ENCODE data around the gene SELENOP.
"Not testable (repeated sequence)": the region's sequence is repeated elsewhere in the genome, so short reads cannot be mapped to it uniquely, and the experiment has no call there.

The SELENOP gene

DNA sequence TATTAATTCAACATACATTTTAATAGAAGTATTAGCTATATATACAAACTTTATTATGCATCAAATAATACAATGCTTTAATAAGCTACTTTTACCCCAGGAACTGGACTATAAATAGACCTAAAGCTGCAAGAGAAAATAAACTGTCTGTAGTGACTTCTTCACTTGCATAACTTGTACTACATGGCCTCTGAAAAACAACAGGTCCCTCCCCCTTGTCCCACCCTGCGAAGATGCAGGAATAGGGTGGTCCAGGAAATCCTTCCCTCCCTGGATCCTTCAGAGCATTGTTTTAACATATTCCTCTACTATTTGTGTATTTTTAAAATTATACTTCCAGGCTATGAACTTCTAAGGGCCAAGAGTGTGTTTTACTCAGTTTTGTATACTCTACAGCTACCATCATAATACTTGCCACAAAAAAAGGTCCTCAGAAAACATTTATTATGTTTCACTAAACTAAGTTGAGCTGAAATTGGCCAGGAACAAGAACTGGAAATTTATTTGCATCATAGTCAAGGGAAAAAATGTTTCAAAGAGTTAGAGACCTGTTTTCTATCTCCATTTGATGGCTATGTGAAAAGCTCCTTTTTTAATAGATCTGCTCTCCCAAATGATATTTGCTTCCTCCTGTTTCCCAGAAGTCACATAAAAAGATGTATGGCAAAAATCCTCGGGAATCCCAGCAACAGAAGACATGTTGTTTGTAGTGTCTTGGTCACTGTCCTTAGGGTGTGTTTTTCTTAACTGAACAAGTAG lies 15.2 kb upstream of the SELENOP start:
- no peak for DNase-seq

DNA sequence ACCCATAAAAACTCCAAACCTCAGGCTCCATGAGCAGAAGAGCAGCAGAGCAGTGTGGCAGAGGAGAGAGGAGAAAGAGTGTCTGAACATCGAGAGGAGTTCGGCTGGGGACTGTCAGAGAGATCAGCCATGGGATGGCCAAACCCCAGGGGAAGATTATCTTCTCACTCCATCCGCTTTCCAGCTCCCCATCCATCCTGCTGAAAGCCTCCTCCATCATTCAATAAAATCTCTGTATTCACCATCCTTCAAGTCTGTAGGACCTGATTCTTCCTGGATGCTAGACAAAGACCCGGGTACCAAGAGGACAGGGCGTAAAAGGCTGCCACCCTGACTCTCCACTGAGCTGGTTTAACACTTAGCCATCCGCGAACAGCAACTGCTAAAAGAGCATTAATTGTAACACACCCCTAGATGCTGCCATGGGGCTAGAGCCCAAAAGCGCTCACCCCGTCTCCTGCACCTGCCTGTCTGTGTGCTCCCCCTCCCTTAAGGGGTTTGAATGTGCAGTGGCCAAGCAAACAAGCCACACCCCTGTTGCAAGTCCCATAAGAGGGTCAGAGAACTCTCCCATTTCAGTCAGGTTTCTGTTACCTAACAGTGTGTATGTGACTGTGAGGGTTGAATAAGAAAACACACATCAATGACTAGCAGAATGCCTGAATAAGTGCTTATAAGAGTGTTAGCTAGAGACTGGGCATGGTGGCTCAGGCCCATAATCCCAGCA lies 13.9 kb upstream of the SELENOP start:
- no peak for DNase-seq

DNA sequence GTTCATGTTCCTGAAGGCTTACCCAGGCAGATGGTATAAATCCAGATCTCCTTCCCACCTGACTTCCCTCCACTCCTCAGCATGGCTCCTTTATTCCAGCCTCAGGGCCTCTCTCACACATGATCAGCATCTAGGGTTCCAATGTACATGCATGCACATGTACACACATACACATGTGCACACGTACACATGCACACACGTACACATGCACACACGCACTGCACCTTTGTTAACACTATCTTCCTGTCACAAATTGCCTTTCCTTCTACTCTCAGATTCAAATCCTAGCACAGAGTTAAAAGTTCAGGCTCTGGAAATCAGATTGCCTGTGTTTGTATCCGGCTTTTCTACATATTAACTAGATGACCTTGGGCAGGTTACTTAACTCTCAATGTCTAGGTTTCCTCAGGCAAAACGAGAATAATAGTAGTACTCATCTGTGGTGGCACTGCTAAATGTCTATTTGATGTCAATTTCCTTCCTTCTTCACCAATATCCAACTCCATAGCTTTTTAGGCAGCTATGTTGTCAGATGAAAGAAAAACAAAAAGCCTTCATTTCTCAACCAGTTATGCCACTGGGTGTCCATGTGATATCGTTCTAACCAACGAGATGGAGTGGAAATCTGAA lies 12.8 kb upstream of the SELENOP start:
- DNase-seq: no peak

DNA sequence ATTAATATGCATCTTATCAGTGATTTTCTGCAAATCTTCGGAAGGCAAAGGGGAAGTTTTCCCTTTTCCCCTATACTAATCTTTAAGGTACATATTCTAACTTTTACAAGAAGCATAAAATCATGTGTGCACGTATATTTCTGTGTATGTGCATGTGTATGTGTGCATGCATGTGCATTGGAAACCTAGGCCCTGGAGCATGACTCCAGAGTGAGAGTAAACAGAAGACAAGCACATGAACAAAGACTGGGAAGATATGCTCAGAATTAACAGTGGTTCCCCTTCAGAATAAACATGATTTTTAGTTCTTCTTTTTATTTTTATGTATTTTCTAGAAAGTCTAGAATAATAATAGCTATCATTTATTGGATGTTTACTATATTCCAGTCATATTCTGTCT lies 10.9 kb upstream of the SELENOP start:
- DNase-seq: no peak

DNA sequence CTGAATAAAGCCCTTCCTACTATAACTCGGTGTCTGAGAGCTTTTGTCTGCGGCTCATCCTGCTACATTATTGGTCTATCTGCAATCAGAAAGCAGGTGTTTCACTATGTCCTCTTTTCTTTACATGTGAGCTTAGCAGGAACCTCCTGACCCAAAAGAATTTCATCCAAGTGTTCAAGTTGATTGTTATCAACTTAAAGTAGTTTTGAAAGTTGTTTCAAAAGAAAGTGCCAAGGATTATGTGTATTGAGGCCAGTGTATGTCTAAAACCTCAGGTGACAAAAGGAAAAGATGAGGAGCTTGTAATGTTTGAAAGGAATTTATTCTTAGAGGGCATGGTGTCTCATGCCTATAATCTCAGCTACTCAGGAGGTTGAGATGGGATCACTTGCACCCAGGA lies 8.1 kb upstream of the SELENOP start:
- no peak for DNase-seq

DNA sequence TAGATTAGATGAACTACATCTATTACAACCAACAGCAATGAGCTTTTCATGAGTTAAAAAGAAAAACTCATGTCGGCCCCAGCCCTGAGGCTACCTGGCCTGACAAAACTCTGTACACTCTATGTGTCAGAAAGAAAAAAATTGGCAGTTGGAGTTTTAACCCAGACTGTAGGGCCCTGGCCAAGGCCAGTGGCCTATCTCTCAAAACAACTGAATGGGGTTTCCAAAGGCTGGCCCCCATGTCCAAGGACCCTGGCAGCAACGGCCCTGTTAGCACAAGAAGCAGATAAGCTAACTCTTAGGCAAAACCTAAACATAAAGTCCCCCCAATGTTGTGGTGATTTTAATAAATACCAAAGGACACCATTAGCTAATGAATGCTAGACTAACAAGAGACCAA lies 4.9 kb upstream of the SELENOP start:
- not testable (repeated sequence) for DNase-seq

DNA sequence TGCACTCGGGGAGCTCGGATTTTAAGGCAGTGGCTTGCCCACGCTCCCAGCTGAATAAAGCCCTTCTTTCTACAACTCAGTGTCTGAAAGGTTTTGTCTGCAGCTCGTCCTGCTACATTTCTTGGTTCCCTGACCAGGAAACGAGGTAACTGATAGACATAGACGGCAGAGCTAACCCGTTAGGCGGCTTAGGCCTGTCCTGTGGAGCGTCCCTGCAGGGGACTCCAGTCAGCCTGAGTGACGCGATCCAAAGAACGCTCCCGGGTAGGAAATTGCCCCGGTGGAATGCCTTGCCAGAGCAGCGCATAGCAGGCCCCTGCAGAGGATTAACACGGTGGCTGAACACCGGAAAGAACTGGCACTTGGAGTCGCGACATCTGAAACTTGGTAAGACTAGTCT lies 1.8 kb upstream of the SELENOP start:
- no peak for DNase-seq

DNA sequence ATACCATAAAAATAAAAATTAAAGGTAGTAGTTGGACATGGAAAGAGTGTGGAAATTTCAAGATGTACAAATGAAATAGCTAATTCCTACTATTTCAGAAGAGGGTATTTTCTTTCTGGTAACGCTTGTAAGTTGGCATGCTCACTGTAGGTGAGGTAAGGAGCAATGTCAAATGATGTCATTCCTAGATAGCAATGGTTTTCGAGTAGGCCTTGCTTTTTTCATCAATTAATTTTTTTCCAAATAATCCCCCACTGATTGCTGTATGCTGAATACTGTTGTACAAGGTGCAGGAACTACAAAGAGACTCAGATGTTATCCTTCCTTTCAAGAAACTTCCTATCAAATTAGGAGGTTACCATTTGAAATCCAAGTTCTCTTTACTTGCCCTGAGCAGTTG lies 928 bp upstream of the SELENOP start:
- DNase-seq: no peak

DNA sequence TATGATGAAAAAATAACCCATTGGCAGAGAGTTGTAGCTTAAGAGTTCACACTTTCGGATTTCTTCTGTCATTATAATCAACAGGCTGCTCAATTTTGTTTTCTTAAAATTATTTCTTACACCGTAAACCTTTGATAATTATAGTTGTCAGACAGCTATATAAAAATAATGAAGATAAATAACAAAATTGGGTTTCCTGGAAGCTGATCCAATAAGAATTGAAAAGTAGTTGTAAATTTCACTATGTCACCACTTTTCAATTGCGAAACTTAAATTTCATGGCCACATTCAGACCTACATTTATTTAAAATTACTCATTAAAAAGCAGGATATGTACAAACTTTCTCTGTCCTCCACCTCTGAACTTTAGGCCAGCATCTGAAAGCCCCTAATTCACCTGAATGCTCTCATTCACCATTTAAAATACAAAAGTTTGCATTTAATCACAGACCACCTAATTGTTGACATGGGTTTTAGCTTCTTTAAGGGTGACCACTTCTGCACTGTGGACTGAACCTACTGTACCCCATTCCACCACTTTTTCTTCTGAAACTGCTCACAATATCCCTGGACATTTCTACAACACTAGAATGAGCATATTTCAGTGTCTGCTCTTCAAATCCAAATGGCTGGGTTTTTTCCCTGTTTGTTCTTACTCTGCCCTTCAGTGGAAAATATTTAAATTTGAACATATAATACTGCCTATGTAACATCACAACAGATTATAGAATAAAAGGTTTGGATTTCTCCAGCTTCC lies 680 bp downstream of the SELENOP start:
- no peak for DNase-seq

DNA sequence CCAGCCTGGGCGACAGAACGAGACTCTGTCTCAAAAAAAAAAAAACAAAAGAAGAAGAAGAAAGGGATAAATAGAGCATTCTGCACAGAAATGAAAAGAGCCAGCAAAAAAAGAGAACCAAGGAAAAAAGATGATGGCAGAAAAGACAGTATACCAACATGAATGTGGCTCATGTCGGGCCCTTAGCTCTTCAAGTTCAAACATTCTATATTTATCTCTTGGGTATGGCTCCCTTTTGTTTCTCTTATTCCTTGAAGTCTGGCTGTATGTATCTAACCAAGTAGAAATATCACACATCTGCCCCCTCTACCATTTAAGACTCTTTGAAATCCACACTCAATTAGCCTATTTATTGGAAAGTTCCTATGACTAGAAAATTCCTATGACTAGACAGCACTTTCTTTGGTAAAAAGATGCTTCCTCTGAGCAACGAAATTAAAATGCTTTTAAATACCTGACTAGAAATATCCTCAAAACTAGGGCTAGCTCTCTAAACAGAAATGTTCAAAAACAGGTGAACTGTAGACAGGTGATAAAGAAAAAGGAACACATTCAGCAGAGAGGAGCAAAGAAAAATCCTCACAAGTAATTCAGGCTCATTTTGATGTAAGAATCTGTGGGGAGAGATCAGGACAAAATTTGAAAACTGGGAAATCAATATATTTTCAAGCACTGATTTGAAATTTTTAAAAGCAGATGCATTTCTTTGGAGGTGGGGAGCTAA lies 2.6 kb downstream of the SELENOP start:
- no peak for DNase-seq

DNA sequence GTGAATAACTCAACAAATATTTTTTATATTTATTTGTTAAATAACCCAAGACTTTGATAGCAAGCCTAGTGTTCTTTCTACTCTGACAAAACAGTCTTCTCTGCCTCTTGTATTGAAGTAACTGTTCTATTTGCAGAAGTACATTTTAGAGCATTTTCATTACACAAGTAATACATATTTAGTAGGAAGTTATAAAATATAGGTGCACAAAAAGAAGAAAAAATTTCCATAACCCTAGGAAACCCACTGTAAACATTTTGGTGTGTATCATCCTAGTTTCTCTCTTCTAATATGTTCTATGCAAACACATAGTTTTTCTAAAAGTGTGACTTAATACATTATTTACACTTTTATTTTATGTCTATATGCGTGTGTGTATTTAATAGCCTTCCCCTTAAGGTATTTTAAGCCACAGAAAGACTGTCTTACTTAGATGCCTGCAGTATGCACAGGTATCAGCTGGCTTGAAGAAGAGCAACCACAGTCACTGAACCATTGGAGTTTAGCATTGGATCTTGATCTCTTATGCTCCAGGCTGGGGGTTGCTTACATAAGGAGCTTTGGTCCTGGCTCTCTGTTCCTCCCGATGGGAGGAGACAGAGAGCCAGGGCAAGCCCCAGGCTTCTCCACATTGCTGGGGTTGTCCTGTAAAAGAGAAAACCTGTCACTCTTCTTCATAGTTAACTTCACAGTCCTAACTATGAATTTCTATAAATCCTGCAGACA lies 3.8 kb downstream of the SELENOP start:
- DNase-seq: no peak

DNA sequence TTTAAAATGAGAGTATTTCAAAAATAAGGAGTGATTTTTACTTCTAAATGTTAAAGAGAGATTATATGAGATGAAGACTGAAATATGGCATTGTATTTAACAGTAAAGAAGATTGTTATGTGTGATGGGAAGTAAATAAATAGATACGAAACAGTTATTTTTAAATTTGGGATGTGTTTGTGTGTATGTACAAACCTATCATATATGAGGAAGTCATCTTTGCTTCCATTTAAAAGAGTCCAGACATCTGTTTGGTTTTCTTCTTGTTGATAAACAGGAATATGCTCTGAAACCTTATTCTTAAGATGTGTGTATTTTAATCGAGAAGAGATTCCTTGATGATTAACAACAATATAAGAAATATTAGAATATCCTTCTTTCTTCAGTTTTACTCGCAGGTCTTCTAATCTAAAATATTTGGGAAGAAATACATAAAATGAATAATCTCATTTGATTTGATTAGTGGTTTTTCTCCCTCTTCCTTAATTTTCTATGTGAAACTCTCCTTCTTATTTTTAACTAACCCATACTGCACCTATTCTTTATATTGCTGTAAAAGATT lies 4.9 kb downstream of the SELENOP start:
- no peak for DNase-seq

DNA sequence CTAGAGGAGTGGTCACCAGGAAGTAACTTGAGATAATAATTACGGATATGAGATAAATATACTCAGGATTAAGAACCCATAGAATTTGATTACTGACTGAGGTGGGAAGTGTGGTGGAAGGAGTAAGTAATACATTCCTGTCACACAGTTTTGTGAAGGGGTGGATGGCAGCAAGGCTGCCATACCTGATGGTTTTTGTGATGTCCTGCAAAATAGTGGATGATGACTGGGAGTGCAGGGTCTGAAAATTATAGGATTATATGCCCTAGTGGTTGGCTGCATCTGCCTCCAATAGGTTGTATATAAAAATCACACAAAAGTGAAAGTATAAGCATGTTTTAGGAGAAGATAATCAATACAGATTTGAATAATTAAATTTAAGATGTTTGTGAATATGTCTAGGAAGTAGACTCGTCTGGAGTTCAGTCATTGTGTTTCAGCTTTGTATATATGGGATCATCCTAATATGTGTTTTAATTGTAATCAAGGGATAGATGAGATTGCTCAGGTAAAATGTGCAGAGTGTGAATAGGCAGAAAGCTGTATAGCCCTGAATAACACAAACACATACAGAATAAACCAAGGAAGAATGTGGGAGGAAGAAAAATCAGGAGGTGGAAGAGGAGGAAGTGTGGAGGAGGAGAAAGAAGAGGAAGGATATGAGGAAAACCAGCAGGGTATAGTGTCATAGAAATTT lies 5.5 kb downstream of the SELENOP start:
- no peak for DNase-seq

DNA sequence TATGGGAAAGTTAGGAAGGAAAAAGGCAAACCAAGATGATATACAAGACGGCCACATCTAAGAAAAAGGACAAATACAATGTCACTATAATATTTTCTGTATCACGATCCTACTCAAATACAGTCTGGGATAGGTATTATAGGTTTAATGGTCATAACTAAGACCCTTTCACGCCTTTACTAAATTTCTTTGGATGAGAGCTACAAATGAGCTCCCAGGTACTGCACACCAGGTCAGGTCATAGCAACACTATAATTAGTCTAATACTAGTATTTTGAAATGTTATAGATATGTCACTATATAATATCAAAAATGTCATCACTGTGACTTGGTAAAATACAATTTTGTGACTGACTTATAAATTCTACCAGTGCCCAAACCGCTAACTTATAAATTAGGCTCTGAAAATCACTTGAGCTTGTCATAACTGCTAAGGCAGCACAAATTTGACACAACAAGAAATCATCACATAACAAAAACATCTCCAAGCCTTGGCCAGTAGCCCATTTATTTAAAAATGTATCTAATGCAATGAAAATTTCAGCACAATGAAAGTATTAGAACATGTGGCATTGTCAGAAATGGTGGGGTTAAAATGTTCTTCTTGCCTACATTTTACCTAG lies 6.9 kb downstream of the SELENOP start:
- DNase-seq: no peak

DNA sequence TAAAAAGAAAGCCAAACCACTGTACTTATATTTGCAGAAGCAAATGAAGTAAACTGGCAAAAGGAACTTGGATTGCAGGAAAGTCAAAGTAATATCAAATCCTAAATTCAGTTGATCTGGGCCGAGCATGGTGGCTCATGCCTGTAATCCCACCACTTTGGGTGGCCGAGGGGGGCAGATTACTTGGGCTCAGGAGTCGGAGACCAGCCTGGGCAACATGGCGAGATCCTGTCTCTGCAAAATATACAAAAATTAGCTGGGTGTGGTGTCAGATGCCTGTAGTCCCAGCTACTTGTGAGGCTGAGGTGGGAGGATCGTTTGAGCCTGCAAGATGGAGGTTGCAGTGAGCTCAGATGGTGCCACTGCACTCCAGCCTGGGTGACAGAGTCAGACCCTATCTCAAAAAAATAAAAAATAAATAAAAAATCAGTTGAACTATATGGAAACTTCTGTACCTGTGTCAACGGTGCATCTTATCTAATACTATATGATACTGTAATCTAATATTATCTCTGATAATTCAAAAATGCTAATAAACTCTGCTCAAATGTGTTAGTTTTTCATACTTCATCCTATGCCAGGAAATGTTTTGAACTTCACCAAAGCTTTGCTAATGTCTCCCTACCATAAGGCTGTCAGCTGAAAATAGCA lies 10.1 kb downstream of the SELENOP start:
- no peak for DNase-seq

DNA sequence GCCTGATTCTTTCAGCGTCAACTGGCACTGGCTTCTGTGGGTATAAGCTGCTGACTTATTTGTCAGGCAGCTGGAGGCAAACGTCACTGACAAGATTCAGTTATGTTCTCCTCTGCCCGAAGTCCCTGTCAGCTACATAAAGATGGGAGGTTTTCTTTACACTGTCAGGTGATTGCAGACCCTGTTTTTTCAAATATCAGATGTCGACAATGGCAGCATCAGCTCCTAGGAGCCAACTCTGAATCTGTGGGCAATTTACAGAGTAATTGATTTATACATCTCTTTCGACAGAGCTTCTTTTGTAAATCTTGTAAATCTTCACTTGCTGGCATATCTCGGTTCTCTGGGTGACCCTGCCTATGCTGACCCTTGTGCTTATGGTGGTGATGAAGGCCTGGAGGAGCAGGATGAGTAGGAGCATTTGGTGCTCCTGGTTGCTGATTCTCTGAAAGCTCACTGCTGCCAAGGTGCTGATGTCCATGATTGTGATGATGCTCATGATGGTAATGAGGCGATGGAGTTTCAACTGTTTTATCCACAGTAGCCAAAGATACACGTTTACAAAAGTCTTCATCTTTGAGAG lies 10.9 kb downstream of the SELENOP start:
- no peak for DNase-seq

DNA sequence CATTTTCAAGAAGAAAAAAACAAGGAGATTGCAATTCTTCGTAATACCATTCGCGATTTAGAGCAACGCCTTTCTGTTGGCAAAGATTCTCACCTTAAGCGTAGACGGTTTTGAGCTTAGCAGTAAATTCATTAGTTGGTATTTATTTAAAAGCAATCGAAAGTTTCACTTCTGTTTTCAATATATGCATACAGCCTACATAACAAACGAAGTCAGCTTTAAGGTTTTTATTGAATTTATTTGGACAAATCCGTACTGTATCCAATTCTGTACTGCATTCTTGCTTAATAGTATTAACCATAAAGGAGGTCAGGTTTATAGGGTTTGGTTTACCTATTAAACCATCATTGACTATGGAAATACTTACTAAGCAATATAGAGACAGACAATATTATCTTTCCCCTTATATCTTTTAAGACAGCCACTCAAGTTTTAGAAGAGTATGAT lies 12.0 kb downstream of the SELENOP start:
- no peak for DNase-seq

DNA sequence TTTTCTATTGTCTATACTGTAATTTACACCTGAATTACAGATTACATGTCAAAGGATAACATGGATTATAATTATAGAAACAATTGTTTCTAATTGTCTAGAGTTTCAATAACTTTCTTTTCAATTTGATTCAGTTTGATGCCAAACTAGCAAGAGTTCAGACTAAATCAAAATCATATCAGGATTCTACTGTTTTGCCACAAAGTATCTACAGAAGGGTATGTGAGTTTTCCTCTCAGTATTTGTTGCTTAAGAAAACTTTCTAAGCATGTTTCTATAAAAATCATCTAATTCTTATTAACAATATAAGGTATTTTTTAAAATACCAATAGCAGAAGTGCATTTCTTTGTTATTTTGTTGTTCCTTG lies 12.5 kb downstream of the SELENOP start:
- no peak for DNase-seq

Measured in central memory CD4-positive, alpha-beta T cell (primary cell).